Astrocyte (in vitro differentiated cells and primary cell): ENCODE results near the gene MBLAC1. TPM values are rescaled to one million over a fixed set of nuclear protein-coding genes. Genes with fewer than 3 reads are reported as not detected.

Experiments used
- DNase-seq: peaks from one replicate; pipeline ENCODE4 v3.0.0-alpha.2; 2010; ENCODE audit warnings: low read depth
- FAIRE-seq: peaks from 2 replicates; lab custom pipeline; 2011; peaks lifted over from hg19 to GRCh38; lab: Jason Lieb, UNC
- H2AFZ ChIP-seq: 2 replicates; pipeline ENCODE4 v1.6.0; 2012; ENCODE audit warnings: low read depth, low read length, inconsistent platforms
- H3K27ac ChIP-seq: 2 replicates; pipeline ENCODE4 v1.5.1; 2011; ENCODE audit warnings: low read depth, low read length, inconsistent platforms
- H3K27me3 ChIP-seq: 2 replicates; pipeline ENCODE4 v1.6.0; 2011; ENCODE audit warnings: low read length, inconsistent platforms; ENCODE audit not compliant: insufficient read depth
- H3K36me3 ChIP-seq: 2 replicates; pipeline ENCODE4 v1.5.1; 2011; ENCODE audit warnings: low read length, inconsistent platforms; ENCODE audit not compliant: insufficient read depth
- H3K4me1 ChIP-seq: 2 replicates; pipeline ENCODE4 v1.5.1; 2011; ENCODE audit warnings: low read length, inconsistent platforms; ENCODE audit not compliant: insufficient read depth
- H3K4me2 ChIP-seq: 2 replicates; pipeline ENCODE4 v1.6.0; 2012; ENCODE audit warnings: low read length, inconsistent platforms
- H3K4me3 ChIP-seq: 2 replicates; pipeline ENCODE4 v1.5.1; 2011; ENCODE audit warnings: low read depth, mild to moderate bottlenecking, low read length, inconsistent platforms; ENCODE audit not compliant: insufficient read depth
- H3K79me2 ChIP-seq: 2 replicates; pipeline ENCODE4 v1.6.0; 2012; ENCODE audit warnings: mild to moderate bottlenecking, low read length, inconsistent platforms; ENCODE audit not compliant: insufficient read depth
- H3K9ac ChIP-seq: 2 replicates; pipeline ENCODE4 v1.6.0; 2012; ENCODE audit warnings: mild to moderate bottlenecking, low read length, inconsistent platforms
- H3K9me3 ChIP-seq: 2 replicates; pipeline ENCODE4 v1.5.1; 2012; ENCODE audit warnings: low read depth, mild to moderate bottlenecking, low read length, inconsistent platforms; ENCODE audit not compliant: insufficient read depth
- H4K20me1 ChIP-seq: 2 replicates; pipeline ENCODE4 v1.6.0; 2012; ENCODE audit warnings: low read length, inconsistent platforms; ENCODE audit not compliant: insufficient read depth
- H3K27ac Mint-ChIP-seq: one replicate; pipeline ENCODE4 v1.8.0; 2021; ENCODE audit warnings: mild to moderate bottlenecking, mixed read lengths; ENCODE audit not compliant: unreplicated experiment
- H3K27me3 Mint-ChIP-seq: one replicate; pipeline ENCODE4 v1.8.0; 2021; ENCODE audit warnings: low read depth, mixed read lengths; ENCODE audit not compliant: unreplicated experiment
- H3K36me3 Mint-ChIP-seq: one replicate; pipeline ENCODE4 v1.8.0; 2021; ENCODE audit warnings: low read depth, mixed read lengths; ENCODE audit not compliant: unreplicated experiment
- H3K4me1 Mint-ChIP-seq: one replicate; pipeline ENCODE4 v1.8.0; 2021; ENCODE audit warnings: low read depth, mixed read lengths; ENCODE audit not compliant: unreplicated experiment
- H3K4me3 Mint-ChIP-seq: one replicate; pipeline ENCODE4 v1.8.0; 2021; ENCODE audit warnings: mild to moderate bottlenecking, moderate library complexity, mixed read lengths; ENCODE audit not compliant: unreplicated experiment
- H3K9me3 Mint-ChIP-seq: one replicate; pipeline ENCODE4 v1.8.0; 2021; ENCODE audit warnings: mild to moderate bottlenecking, mixed read lengths; ENCODE audit not compliant: unreplicated experiment
- CTCF ChIP-seq: IDR thresholded peaks from 2 replicates; pipeline ENCODE4 v1.5.1; 2011; ENCODE audit warnings: low read depth, mild to moderate bottlenecking, inconsistent platforms, low read length, moderate library complexity; ENCODE audit not compliant: insufficient read depth
- EZH2 ChIP-seq: IDR thresholded peaks from 2 replicates; pipeline ENCODE4 v1.6.1; 2012; ENCODE audit warnings: mild to moderate bottlenecking, low read length, inconsistent platforms; ENCODE audit not compliant: insufficient read depth
- total RNA-seq: library from RNA; stranded (reverse); gene quantifications from 2 replicates; pipeline ENCODE4 v1.2.1, GENCODE V29; 2021

MBLAC1 gene
- total RNA-seq, 1 donor from 2014 or later = 2.7 TPM

- no peak for FAIRE-seq
- peaks cover 20% of the 10 kb centered on the region for H3K4me1 Mint-ChIP-seq
These were observed 44.4 kb downstream of the MBLAC1 start for GRCh38 chr7:100171087-100171681.

GRCh38 chr7:100171840-100172239 is 45.1 kb downstream of the MBLAC1 start:
- Histone ChIP-seq H3K4me2 (peak overlapping the region; percentile 67), H3K9ac (no peak overlapping the region), H2AFZ (no peak overlapping the region), H3K79me2 (peaks cover 13% of the 10 kb centered on the region), H3K4me1 (peaks cover 15% of the 10 kb centered on the region), H3K9me3 (no peaks in the 10 kb centered on the region), H3K27ac (no peak overlapping the region), H3K27me3 (peaks cover 7% of the 10 kb centered on the region), H4K20me1 (peaks cover 16% of the 10 kb centered on the region), H3K36me3 (no peaks in the 10 kb centered on the region), H3K4me3 (no peak overlapping the region)
- TF ChIP-seq CTCF (no peak), EZH2 (no peak)
- FAIRE-seq = no peak
- H3K36me3 Mint-ChIP-seq = peaks cover 14% of the 10 kb centered on the region
- peaks cover 16% of the 10 kb centered on the region for H3K4me1 Mint-ChIP-seq
- H3K9me3 Mint-ChIP-seq = peaks cover 1% of the 10 kb centered on the region
- H3K4me3 Mint-ChIP-seq = no peak overlapping the region
- no peak for DNase-seq
- H3K27me3 Mint-ChIP-seq = peaks cover 66% of the 10 kb centered on the region
- H3K27ac Mint-ChIP-seq = no peak overlapping the region

More at GRCh38 chr7:100171087-100171681, 44.4 kb downstream of the MBLAC1 start:
- DNase-seq = no peak
- TF ChIP-seq EZH2 (peak; percentile 38), CTCF (no peak)
- H3K27ac Mint-ChIP-seq = no peak overlapping the region
- no peaks in the 10 kb centered on the region for H3K36me3 ChIP-seq
- H4K20me1 ChIP-seq = peaks cover 16% of the 10 kb centered on the region
- peak overlapping the region; percentile 37 for H3K4me3 ChIP-seq
- H3K9me3 Mint-ChIP-seq = peaks cover 1% of the 10 kb centered on the region
- H3K4me1 ChIP-seq = peaks cover 15% of the 10 kb centered on the region
- H3K4me3 Mint-ChIP-seq = no peak overlapping the region
- H3K9me3 ChIP-seq = no peaks in the 10 kb centered on the region
- H3K27me3 ChIP-seq = peaks cover 12% of the 10 kb centered on the region
- peak overlapping the region; percentile 67 for H3K4me2 ChIP-seq
- H3K27me3 Mint-ChIP-seq = peaks cover 67% of the 10 kb centered on the region
- peaks cover 7% of the 10 kb centered on the region for H3K79me2 ChIP-seq
- no peak overlapping the region for H3K27ac ChIP-seq
- no peak overlapping the region for H2AFZ ChIP-seq
- H3K9ac ChIP-seq = no peak overlapping the region
- peaks cover 14% of the 10 kb centered on the region for H3K36me3 Mint-ChIP-seq

- FAIRE-seq (no peak), DNase-seq (no peak)
- peaks cover 48% of the 10 kb centered on the region for H3K27me3 Mint-ChIP-seq
- H3K27ac Mint-ChIP-seq = no peak overlapping the region
- peaks cover 4% of the 10 kb centered on the region for H3K4me1 Mint-ChIP-seq
- peaks cover 1% of the 10 kb centered on the region for H3K9me3 Mint-ChIP-seq
- Histone ChIP-seq H3K27ac (no peak overlapping the region), H3K36me3 (no peaks in the 10 kb centered on the region), H3K27me3 (no peaks in the 10 kb centered on the region), H3K9ac (no peak overlapping the region), H2AFZ (no peak overlapping the region), H3K4me3 (no peak overlapping the region), H3K4me2 (no peak overlapping the region), H3K79me2 (peaks cover 16% of the 10 kb centered on the region), H4K20me1 (peaks cover 16% of the 10 kb centered on the region), H3K9me3 (peaks cover 6% of the 10 kb centered on the region), H3K4me1 (no peaks in the 10 kb centered on the region)
- H3K4me3 Mint-ChIP-seq = no peak overlapping the region
- no peak for TF ChIP-seq CTCF
- TF ChIP-seq EZH2 = no peak
- H3K36me3 Mint-ChIP-seq = peaks cover 10% of the 10 kb centered on the region
These were observed 47.2 kb downstream of the MBLAC1 start for GRCh38 chr7:100173806-100174495.
